Vagina (tissue), 2 donors: ENCODE results near the gene SLC2A11. TPM values are rescaled to one million over a fixed set of nuclear protein-coding genes. Genes with fewer than 3 reads are reported as not detected.

Experiments
- DNase-seq, 2 donors: peaks; one replicate each; pipeline ENCODE4 v3.0.0-alpha.2; 2017; ENCODE audit errors: extremely low spot score in 2 of 2
- H3K27ac ChIP-seq: fragments of 200-600 bp; sonication (generic); one replicate; pipeline ENCODE4 v1.5.1; 2019
- H3K27me3 ChIP-seq: fragments of 200-600 bp; sonication (generic); one replicate; pipeline ENCODE4 v1.5.1; 2019
- H3K36me3 ChIP-seq, 2 donors: fragments of 200-600 bp; sonication (generic); one replicate each; pipeline ENCODE4 v1.5.1; 2017 to 2019
- H3K4me1 ChIP-seq: fragments of 200-600 bp; sonication (generic); one replicate; pipeline ENCODE4 v1.5.1; 2019
- H3K4me3 ChIP-seq, 2 donors: fragments of 200-600 bp; sonication (generic); 1 replicate in 1 of 2; 2 replicates in 1 of 2; pipeline ENCODE4 v1.5.1; 2016 to 2019
- H3K9me3 ChIP-seq: fragments of 200-600 bp; sonication (generic); one replicate; pipeline ENCODE4 v1.5.1; 2019
- POLR2A ChIP-seq, 2 donors: fragments of 450-650 bp; IDR thresholded peaks; one replicate each; pipeline ENCODE4 v1.6.1; 2017; ENCODE audit warnings: antibody characterized with exemption in 2 of 2, mild to moderate bottlenecking in 2 of 2, moderate library complexity in 2 of 2
- POLR2AphosphoS5 ChIP-seq, 2 donors: sonication (generic); formaldehyde crosslinking; IDR thresholded peaks; one replicate each; pipeline ENCODE4 v1.9.0; 2017; ENCODE audit warnings: antibody characterized with exemption in 2 of 2, mild to moderate bottlenecking in 2 of 2, low read depth in 1 of 2; ENCODE audit not compliant: insufficient read depth in 1 of 2
- intact Hi-C: fragments of 100-400 bp; cut with DNase I; formaldehyde crosslinking; loops from one replicate; pipeline ENCODE4 v1.15.1; 2023
- total RNA-seq: library from RNA; depleted of rRNA; stranded (reverse); fragments of >200 nt; gene quantifications from one replicate; pipeline ENCODE4 v1.2.3, GENCODE V29; 2016
- TF ChIP-seq, protein P1 (sequence below), 3 experiments: fragments of 450-650 bp in 2 of 3; fragments of 200-600 bp in 1 of 3; sonication (generic) in 1 of 3; IDR thresholded peaks; one replicate each; pipeline ENCODE4 v1.5.1; 2017 to 2019; ENCODE audit warnings: antibody characterized with exemption in 3 of 3, mild to moderate bottlenecking in 2 of 3, moderate library complexity in 2 of 3

Gene SLC2A11
- total RNA-seq, 1 donor from 2014 or later: 4.9 TPM

DNA sequence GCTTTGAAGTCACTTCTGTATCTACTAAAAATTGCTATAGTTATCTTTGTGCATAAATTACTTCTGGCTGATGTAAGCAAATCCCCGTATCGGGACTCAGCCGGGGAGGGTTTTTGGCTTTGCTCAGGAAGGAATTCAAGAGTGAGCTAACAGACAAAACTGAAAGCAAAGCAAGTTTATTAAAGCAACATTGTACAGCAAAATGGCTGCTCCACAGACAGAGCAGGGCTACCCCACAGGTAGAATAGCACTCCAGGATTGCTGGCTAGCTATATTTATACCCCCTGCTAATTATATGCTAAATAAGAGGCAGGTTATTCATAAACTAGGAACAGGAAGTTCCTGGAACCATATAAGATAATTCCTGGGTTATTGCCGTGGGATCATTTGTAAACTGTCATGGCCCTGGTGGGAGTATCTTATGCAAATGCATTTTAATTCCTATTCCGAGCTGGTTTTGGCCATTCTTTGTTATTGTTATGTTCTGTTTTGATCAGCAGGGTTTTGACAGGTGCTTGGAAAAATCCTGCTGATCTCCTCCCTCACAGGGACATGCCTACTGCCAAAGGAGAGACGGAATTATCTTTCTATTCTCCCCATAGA is 51.7 kb downstream of the SLC2A11 start:
- no peak for TF ChIP-seq POLR2A (IDR thresholded peaks at IDR 0.05)
- no peak for TF ChIP-seq POLR2AphosphoS5 (IDR thresholded peaks at IDR 0.05; ENCODE audit: insufficient read depth in 1 of 2, low read depth in 1 of 2)
- TF ChIP-seq, protein P1, sequence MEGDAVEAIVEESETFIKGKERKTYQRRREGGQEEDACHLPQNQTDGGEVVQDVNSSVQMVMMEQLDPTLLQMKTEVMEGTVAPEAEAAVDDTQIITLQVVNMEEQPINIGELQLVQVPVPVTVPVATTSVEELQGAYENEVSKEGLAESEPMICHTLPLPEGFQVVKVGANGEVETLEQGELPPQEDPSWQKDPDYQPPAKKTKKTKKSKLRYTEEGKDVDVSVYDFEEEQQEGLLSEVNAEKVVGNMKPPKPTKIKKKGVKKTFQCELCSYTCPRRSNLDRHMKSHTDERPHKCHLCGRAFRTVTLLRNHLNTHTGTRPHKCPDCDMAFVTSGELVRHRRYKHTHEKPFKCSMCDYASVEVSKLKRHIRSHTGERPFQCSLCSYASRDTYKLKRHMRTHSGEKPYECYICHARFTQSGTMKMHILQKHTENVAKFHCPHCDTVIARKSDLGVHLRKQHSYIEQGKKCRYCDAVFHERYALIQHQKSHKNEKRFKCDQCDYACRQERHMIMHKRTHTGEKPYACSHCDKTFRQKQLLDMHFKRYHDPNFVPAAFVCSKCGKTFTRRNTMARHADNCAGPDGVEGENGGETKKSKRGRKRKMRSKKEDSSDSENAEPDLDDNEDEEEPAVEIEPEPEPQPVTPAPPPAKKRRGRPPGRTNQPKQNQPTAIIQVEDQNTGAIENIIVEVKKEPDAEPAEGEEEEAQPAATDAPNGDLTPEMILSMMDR (IDR thresholded peaks at IDR 0.05): no peak
- H3K4me1 ChIP-seq: peaks cover 10% of the 10 kb centered on the region

DNA sequence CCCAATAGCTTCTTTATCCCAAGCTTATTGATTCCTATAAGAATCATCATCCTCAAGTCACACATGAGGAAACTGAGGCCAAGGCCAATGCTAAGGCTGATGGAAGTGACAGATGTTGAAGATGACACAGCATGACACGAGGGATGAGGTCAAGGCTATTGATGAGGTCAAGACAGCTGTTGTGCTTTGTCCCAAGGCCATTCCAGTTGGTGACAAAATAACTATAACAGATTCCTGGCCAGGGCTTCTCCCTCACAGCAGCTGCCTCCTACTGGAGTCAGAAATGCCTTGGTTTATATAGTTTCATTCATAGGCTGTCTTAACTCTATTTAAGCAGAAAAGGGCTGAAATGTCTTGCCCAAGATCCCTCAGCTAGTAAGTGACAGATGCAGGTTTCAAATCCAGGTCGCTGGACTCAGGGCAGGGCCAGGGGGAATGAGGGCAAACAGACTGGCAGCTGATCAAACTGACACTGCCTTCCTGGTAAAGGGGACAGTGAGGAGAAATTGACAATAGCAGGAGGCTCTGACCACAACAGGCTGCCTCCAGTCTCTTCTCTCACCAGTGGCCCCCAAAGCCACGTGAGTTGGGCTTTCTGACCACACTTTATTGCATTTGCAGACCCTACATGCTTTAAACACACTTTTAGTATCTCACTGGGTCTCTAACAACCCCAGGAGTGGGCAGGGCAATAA is 53.0 kb downstream of the SLC2A11 start:
- Histone ChIP-seq H3K9me3 (no peaks in the 10 kb centered on the region), H3K36me3 (no peaks in the 10 kb centered on the region), H3K4me1 (peaks cover 10% of the 10 kb centered on the region), H3K27me3 (no peaks in the 10 kb centered on the region), H3K4me3 (no peak overlapping the region), H3K27ac (no peak overlapping the region)
- DNase-seq: peak in 1 of 2 donors; percentile 42
- TF ChIP-seq, protein P1 (IDR thresholded peaks at IDR 0.05): no peak
- TF ChIP-seq POLR2AphosphoS5 (IDR thresholded peaks at IDR 0.05; ENCODE audit: insufficient read depth in 1 of 2, low read depth in 1 of 2): no peak
- no peak for TF ChIP-seq POLR2A (IDR thresholded peaks at IDR 0.05)
- intact Hi-C loops: loop anchor here (2.0 kb wide), 1 partner anchor 44 kb away; no protein-coding TSS in a partner anchor

More for the DNA sequence above, 51.7 kb downstream of the SLC2A11 start:
- no peak for DNase-seq
- intact Hi-C loops: no loop called here
- Histone ChIP-seq H3K27ac (peak overlapping the region; percentile 17), H3K4me3 (no peak overlapping the region), H3K36me3 (no peaks in the 10 kb centered on the region), H3K9me3 (no peaks in the 10 kb centered on the region), H3K27me3 (no peaks in the 10 kb centered on the region)

DNA sequence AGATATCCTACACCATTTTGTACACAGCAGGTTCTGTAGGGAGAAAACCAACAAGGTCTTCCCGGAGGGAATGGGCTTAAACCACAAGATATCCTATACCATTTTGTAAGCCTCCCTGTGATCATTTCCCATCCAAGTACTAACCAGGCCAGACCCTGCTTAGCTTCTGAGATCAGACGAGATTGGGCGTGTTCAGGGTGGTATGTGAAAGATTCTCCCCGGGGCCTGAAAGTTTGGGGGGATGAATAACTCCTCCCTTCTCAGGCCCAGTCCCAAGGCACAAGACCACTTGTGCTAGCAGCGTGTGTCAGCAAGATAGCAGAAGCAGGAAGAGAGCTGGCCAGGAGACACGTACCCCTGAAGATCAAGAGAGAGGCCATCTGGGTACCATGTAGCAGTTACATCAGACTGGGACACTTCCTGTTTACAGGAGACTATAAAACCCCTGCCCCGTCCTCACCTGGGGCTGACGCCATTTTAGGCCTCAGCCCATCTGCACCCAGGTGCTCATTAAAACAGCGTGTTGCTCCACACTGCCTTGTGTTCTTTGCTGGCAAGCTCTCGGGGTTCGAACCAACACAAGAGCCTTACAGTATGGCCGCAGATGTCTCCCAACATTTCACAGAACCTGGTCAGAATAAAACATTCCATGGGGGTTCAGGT is 53.8 kb downstream of the SLC2A11 start:
- intact Hi-C loops: loop anchor here (2.0 kb wide), 1 partner anchor 45 kb away; no protein-coding TSS in a partner anchor
- Histone ChIP-seq H3K9me3 (no peaks in the 10 kb centered on the region), H3K27me3 (no peaks in the 10 kb centered on the region), H3K36me3 (no peaks in the 10 kb centered on the region), H3K4me3 (no peak overlapping the region), H3K27ac (no peak overlapping the region), H3K4me1 (peaks cover 10% of the 10 kb centered on the region)
- TF ChIP-seq, protein P1 (IDR thresholded peaks at IDR 0.05): no peak
- no peak for TF ChIP-seq POLR2A (IDR thresholded peaks at IDR 0.05)
- TF ChIP-seq POLR2AphosphoS5 (IDR thresholded peaks at IDR 0.05; ENCODE audit: insufficient read depth in 1 of 2, low read depth in 1 of 2): no peak
- DNase-seq: peak in 1 of 2 donors; percentile 58

DNA sequence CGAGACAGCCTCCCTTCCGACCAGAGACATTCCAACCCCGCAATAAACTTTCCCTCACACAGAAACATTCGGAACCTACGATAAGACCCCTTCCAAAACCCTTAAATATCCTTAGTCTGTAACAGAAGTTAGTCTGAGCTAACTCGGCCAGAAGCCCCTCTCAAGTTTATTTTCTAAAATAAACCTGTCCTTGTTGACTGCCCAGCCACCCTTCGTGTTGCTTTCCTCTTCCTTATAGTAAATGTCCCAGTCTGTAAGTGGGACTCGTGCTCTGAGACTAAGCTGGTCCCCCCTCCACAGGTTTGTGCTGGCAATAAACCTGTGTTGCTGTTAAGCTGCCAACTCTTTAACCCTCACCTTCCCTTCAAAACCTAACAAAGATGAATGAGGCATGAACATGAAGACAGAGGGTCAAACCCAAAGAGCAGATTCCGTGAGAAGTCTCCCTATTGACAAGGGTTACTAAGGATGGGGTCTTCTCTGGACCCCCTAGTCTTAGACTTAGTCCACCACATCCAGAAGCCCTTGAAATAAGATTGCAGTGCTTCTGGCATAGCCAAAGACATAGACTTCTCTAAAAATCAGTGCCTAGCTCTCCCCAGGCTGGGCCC is 54.7 kb downstream of the SLC2A11 start:
- Histone ChIP-seq H3K4me1 (peaks cover 10% of the 10 kb centered on the region), H3K9me3 (no peaks in the 10 kb centered on the region), H3K4me3 (no peak overlapping the region), H3K36me3 (no peaks in the 10 kb centered on the region), H3K27ac (no peak overlapping the region), H3K27me3 (no peaks in the 10 kb centered on the region)
- TF ChIP-seq, protein P1 (IDR thresholded peaks at IDR 0.05): no peak
- TF ChIP-seq POLR2AphosphoS5 (IDR thresholded peaks at IDR 0.05; ENCODE audit: insufficient read depth in 1 of 2, low read depth in 1 of 2): no peak
- TF ChIP-seq POLR2A (IDR thresholded peaks at IDR 0.05): no peak
- intact Hi-C loops: no loop called here
- DNase-seq: peak in 1 of 2 donors; percentile 67
